DND-41 (cell line): ENCODE measurements around the gene PSEN1.

Source experiments
- CTCF ChIP-seq: IDR thresholded peaks from 2 replicates; pipeline ENCODE4 v1.5.1; 2012; ENCODE audit warnings: borderline replicate concordance, low read length, moderate library complexity, mild to moderate bottlenecking; ENCODE audit not compliant: poor library complexity, severe bottlenecking; ENCODE audit errors: extremely low read depth
- EZH2 ChIP-seq: IDR thresholded peaks from 3 replicates; pipeline ENCODE4 v1.6.1; 2012; ENCODE audit warnings: borderline replicate concordance, low read depth, mild to moderate bottlenecking, moderate library complexity, low read length, inconsistent platforms; ENCODE audit not compliant: severe bottlenecking

- TF ChIP-seq EZH2 (no peak), CTCF (no peak)
These were observed 72.5 kb downstream of the PSEN1 start for GRCh38 chr14:73208846-73209245.
